Islet of Langerhans (tissue), 1 donor: ENCODE measurements around the gene SLC26A9.
"Not testable (repeated sequence)": the region's sequence is repeated elsewhere in the genome, so short reads cannot be mapped to it uniquely, and the experiment has no call there.

Experiments used
- FAIRE-seq: peaks from one replicate; lab custom pipeline; 2011; peaks lifted over from hg19 to GRCh38; lab: Jason Lieb, UNC

Gene SLC26A9

GRCh38 chr1:205890631-205891030 lies 52.6 kb downstream of the SLC26A9 start:
- not testable (repeated sequence) for FAIRE-seq

- FAIRE-seq, result not testable (repeated sequence)
Observed at GRCh38 chr1:205889706-205890105, 53.5 kb downstream of the SLC26A9 start.

- FAIRE-seq, result not testable (repeated sequence)
Observed at GRCh38 chr1:205889006-205889405, 54.2 kb downstream of the SLC26A9 start.

- FAIRE-seq, result no peak
Observed at GRCh38 chr1:205883792-205884191, 59.5 kb downstream of the SLC26A9 start.

GRCh38 chr1:205880923-205881322 lies 62.3 kb downstream of the SLC26A9 start:
- FAIRE-seq, result no peak

- no peak for FAIRE-seq
Observed at GRCh38 chr1:205879974-205880373, 63.3 kb downstream of the SLC26A9 start.

- FAIRE-seq, result no peak
Observed at GRCh38 chr1:205878026-205878425, 65.2 kb downstream of the SLC26A9 start.

GRCh38 chr1:205873148-205873547 lies 70.1 kb downstream of the SLC26A9 start:
- FAIRE-seq, result not testable (repeated sequence)

GRCh38 chr1:205870236-205870635 lies 73.0 kb downstream of the SLC26A9 start:
- no peak for FAIRE-seq
